Measurements from ENCODE around the gene SRP54.
"Not testable (repeated sequence)": the region's sequence is repeated elsewhere in the genome, so short reads cannot be mapped to it uniquely, and the experiment has no call there.

The SRP54 gene

DNA sequence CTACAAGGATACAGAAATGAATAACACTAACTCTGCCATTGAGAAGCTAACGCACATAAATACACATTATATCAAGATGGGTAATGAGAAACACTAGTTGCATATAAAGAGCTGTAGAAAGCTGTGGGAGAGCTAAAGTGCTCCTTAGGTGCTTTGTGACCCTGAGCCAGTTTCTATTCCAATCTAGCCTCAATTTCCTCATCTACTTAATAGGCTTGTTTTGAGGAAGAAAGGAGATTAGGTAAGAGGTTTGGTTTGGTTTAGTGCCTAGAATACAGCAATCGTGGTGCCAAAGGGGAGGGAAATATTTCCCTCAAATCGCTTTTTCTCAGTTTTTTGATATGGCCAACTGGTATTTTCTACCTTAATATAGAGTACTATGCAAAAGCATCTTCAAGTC is 994 bp downstream of the SRP54 start:
- no peak for DNase-seq (ENCODE audit: low spot score)

DNA sequence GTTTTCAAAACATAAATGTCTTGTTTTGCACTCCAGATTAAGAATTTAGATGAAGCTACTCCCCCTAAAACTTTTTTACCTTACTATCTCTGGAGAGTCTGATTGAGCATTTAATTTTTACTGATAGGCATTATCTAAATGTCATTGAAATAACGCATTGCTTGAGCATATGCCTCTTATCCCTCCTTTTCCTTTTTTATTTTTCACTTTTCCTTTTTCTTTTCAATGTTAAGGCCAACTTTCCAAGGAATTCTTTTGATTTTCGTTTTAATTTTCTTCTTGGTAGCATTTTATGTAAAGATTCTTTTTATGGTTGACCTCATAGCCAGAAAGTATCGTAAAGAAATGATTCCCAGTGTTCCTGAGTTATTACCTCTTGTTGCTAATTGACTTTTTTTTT is 2.9 kb downstream of the SRP54 start:
- DNase-seq (ENCODE audit: low spot score), result no peak

DNA sequence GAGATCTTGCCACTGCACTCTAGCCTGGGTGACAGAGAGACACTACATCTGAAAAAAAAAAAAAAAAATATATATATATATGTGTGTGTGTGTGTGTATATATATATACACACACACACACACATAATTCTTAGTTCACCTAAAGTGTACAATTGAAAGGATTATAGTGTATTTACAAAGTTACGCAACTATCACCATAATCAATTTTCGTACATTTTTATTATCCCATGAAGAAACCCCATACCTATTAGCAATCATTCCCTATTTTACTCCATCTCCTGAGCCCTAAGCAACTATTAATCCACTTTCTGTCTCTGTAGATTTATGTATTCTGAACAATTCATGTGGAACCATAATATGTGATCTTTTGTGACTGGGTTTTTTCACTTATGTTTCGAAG is 4.4 kb downstream of the SRP54 start:
- no peak for DNase-seq (ENCODE audit: low spot score)

DNA sequence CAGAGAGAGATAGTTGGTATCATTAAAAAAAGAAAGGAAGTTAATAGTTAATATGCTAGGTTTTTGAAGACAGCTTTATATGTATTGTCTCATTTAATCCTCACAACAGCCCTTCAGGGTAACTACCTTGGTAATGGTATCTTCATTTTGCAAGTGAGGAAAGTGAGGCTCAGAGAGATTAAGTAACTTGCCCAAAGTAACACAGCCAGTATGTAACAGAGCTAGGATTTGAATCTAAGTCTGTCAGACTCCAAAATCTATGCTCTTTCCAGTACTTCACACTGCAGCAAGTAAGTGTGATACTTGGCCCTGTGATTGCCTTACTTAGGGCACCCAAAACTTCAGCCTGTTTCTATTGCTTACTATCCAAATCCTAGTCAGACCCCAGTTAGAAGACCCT is 7.0 kb downstream of the SRP54 start:
- DNase-seq (ENCODE audit: low spot score), result no peak

DNA sequence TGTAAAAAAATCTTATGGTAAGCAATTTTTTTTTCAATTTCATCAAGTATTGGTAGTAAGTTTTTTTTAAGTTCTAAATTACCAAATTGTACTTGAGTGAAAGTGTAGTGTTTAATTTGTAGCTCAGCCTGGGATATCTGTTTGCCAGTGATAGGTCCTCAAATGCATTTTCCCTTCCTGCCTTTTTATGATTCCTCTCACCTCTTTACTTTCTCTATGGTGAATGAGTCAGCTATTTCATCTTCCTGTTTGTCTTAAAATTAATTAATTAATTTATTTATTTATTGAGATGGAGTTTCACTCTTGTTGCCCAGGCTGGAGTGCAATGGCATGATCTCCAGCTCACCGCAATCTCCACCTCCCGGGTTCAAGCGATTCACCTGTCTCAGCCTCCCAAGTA is 10.6 kb downstream of the SRP54 start:
- DNase-seq (ENCODE audit: low spot score), result no peak

DNA sequence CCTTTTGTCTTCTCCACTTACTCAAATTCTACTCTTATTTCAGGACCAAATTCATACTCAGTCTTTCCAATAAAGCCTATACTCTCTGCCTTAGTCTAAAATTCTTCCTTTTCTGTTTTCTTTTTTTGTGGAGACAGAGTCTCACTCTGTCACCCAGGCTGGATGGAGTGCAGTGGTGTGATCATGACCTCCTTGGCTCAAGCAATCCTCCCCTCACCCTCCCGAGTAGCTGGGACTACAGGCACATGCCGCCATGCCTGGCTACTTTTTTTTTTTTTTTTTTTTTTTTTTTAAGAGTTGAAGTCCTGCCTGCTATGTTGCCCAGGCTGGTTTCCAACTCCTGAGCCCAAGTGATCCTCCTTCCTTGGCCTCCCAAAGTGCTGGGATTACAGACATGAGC is 11.9 kb downstream of the SRP54 start:
- no peak for DNase-seq (ENCODE audit: low spot score)

DNA sequence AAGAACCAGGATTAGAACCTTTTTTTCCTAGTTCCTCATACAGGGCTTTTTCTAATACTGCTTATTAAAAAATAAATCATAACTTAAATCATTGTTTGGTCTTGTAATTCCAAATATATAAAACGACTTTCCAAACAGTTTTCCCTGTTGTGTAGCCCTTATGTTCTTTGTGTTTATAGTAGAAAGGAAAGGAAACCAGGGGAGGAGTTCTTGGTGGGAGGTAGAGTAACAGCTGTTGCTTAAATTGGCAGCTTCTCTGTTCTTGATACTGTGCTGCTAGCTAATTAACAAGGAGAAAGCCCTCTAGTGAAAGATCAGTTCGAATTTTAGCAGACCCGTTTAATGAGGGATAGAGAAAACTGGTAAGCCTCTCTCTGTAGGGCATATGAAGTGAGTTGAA is 15.0 kb downstream of the SRP54 start:
- no peak for DNase-seq (ENCODE audit: low spot score)

DNA sequence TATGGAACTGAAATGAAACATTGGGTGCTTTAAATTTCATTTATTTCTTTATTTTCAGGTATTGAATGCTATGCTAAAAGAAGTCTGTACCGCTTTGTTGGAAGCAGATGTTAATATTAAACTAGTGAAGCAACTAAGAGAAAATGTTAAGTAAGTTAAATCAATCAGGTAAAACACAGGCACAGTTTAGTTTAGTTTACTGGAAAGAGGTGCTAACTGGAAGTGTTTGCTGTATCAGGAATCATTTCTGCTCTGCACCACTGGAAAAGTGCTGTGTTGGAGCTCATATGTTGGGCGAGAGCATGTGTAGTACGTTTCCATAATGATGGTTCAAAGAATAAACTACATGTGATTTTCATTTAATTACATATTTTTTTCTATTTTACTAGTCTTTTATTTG is 16.7 kb downstream of the SRP54 start:
- DNase-seq (ENCODE audit: low spot score), result no peak

DNA sequence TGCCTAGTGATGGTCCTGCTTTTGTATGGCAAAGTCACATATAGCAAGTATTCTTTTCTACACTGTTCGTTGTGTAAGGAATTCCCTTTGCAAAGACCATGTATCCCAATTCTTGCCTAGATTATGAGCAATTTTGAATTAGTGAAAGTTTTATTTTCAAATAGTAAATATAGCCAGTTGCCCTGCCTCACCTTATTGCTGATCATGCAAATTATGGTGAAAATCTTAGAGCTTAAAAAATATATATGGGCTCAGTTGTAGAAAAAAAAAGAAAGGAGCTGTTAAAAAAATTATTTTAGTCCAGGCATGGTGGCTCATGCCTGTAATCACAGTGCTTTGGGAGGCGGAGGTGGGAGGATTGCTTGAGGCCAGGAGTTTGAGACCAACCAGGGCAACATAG is 18.8 kb downstream of the SRP54 start:
- no peak for DNase-seq (ENCODE audit: low spot score)

DNA sequence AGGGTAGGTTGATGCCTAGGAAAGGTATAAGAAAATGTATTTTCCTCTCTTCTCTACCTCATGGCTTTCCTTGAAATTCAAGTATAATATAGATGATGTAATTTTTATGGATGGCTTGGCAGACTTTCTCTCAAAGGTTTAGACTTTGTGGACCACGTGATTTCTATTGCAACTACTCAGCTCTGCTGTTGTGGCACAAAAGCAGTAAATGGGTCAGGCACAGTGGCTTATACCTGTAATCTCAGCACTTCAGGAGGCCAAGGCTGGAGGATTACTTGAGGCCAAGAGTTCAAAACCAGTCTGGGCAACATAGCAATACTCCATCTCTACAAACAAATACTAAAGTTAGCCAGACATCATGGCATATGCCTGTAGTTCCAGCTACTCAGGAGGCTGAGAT is 22.0 kb downstream of the SRP54 start:
- DNase-seq (ENCODE audit: low spot score), result no peak

DNA sequence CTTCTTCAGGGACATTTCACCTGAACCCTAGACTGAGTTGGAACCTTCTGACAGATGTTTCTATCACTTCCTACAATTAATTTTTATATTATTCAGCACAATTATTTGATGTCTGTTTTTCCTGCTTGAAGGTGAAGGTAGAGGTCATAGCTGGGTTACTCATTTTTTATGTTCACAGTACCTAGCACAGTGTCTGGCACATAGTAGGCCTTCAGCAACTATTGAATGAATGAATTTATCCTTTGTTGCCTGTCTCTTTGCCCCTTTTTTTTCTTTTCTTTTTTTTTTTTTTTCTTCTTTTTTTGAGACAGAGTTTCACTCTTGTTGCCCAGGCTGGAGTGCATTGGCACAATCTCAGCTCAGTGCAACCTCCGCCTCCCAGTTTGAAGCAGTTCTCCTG is 33.8 kb downstream of the SRP54 start:
- no peak for DNase-seq (ENCODE audit: low spot score)

DNA sequence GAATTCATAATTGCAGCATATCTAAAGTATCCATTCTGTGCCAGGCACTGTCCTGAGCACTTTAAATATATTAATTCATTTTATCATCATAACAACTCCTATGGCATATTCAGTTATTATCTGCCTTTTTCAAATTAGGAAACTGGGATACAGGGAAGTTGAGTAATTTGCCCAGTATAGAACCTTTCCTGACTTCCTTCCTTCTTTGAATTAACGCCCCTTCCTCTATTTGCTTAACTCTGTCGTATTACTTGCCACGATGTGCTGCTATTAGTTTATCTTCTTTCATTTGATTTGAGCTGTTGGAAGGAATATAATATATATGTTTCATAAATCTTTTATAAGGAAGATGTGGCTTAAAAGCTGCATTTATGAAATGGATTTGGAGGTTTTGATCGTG is 37.9 kb downstream of the SRP54 start:
- no peak for DNase-seq (ENCODE audit: low spot score)

DNA sequence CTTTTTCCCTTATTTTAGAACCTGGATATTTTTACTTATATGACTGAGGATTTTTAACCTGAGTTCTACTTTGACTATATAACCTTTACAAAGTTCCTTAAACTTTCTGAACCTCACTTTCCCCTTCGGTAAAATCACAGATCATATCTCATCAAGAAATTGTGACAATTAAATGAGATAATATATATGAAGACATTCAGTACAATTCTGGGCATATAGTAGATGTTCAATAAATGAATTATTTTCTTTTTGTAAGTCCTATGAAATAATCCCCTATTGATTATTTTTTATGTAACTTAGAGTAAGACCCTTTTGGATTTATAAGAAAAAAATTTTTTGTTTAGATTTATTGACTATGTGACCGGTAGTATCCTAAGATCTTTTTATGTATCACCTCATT is 45.6 kb downstream of the SRP54 start:
- DNase-seq (ENCODE audit: low spot score), result no peak

DNA sequence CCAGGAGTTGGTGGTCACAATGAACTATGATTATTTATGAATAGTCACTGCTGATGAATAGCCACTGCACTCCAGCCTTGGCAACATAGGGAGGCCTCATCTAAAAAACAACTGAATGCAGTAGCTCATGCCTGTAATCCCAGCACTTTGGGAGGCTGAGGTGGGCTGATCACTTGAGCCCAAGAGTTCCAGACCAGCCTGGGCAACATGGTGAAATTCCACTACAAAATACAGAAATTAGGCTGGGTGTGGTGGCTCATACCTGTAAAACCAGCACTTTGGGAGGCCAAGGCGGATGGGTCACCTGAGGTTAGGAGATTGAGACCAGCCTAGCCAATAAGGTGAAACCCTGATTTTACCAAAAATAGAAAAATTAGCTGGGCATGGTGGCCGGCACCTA is 49.8 kb downstream of the SRP54 start:
- no peak for DNase-seq (ENCODE audit: low spot score)

DNA sequence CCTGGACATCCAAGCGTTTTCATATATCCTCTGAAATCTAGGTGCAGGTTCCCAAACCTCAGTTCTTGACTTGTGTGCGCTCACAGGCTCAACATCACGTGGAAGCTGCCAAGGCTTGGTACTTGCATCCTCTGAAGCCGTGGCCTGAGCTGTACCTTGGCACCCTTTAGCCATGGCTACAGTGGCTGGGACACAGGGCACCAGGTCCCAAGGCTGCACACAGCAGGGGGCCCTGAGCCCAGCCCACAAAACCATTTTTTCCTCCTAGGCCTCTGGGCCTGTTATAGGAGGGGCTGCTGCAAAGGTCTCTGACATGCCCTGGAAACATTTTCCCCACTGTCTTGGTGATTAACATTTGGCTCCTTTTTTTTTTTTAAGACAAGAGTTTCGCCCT is 51.6 kb downstream of the SRP54 start:
- no peak for DNase-seq (ENCODE audit: low spot score)

DNA sequence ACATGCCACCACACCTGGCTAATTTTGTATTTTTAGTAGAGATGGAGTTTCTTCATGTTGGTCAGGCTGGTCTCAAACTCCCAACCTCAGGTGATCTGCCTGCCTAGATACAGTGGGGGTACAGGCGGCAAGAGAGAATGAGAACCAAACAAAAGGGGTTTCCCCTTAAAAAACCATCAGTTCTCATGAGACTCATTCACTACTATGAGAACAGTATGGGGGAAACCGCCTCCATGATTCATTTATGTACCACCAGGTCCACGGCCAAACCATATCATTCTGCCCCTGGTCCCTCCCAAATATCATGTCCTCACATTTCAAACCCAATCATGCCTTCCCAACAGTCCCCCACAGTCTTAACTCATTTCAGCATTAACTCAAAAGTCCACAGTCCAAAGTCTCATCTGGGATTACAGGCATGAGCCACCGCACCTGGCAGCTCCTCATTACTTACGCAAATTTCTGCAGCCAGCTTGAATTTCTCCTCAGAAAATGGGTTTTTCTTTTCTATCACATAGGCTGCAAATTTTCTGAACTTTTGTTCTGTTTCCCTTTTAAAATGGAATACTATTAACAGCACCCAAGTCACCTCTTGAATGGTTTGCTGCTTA is 52.3 kb downstream of the SRP54 start:
- DNase-seq (ENCODE audit: low spot score), result not testable (repeated sequence)

DNA sequence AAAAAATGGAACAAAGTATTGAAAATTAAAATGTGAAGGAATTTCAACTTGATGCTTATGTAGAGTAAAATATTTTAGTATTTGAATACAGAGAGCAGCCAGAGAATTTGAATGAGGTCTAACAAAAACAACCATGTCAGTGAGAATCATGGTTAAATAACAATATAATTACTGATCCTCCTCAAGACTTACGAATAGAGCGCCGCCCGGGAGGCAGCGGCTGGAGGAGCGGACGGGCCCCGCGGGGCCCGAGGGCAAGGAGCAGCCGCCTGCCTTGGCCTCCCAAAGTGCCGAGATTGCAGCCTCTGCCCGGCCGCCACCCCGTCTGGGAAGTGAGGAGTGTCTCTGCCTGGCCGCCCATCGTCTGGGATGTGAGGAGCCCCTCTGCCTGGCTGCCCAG is 55.5 kb downstream of the SRP54 start:
- not testable (repeated sequence) for DNase-seq (ENCODE audit: low spot score)

DNA sequence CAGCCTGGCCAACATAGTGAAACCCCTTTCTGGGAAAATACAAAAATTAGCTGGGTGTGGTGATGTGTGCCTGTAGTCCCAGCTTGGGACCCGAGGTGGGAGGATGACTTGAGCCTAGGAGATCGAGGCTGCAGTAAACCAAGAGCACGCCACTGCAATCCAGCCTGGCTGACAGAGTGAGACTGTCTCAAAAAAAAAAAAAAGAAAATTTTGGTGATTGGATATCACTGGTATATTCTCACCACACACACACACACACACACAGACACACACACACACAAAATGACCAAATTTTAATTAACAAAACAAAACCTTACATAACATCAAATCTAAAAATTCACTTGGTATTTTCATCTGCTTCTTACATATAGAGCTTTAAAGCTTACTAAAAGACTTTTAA is 59.8 kb downstream of the SRP54 start:
- no peak for DNase-seq (ENCODE audit: low spot score)

DNA sequence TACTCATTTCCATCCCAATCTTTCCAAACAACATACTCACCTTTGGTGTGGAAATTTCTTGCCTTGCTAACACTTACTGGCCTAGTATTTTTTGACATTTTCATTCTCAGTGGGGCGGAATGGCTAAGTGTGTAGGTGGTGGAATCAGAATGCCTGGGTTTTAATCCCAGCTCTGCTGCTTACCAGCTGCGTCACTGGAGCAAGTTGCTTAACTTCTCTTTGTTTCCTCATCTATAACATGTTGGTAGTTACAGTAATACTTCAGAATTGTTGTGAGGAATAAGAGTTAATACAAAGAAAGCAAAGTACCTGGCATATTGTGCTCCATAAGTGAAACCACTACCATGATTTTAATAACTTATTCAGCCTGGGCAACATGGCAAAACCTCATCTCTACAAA is 60.3 kb downstream of the SRP54 start:
- DNase-seq (ENCODE audit: low spot score), result no peak

DNA sequence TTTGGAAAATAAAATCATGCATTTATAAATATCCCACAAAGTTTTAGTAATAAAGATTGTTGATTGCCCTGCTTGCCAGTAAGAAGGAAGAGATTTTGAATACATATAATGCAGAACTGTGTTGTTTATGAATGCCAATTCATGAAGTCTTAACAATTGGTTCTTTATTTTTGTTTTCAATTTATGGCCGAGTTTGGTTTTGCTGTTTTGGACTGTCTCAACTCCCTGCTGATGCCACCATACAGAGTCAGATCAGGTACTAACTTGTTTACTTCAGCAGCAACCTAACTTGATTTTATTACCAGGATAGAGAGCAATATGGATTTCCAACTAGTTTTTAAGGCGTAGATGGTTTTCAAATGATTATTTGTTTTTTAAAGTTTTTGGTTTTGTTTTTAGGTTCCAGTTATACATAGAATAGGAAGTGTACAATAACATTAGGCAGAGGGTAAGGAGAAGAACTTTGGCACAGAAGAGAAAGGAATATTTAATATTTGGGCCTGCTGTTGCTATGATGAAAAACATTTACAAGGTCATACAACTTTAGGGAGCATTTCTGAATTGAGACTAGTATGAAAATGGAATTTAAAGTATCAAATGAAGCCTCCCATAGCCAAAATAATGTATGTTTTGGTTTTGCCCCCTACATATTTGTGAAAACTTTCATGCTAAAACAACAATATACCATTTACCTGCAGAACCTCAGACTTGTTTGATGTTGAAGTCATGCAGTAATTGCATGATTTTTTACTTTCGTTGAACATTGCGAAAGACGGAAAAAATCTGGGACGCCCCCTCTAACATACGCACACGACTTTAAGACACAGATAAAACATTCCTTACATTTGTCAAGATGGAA is 62.4 kb downstream of the SRP54 start:
- peak; percentile 57 for DNase-seq (ENCODE audit: low spot score)

DNA sequence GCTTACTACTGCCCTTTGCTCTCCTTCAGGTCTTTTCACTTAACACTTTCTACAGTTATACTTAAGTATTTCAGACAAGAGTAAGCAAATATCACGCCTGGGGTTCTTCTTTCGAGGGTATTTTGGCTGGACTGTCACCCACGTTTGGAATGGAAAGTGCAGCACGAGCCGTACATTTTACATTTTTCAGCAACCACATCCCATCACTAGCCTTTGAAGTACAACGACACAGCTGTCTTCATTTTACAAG is 62.9 kb downstream of the SRP54 start:
- DNase-seq (ENCODE audit: low spot score), result no peak

DNA sequence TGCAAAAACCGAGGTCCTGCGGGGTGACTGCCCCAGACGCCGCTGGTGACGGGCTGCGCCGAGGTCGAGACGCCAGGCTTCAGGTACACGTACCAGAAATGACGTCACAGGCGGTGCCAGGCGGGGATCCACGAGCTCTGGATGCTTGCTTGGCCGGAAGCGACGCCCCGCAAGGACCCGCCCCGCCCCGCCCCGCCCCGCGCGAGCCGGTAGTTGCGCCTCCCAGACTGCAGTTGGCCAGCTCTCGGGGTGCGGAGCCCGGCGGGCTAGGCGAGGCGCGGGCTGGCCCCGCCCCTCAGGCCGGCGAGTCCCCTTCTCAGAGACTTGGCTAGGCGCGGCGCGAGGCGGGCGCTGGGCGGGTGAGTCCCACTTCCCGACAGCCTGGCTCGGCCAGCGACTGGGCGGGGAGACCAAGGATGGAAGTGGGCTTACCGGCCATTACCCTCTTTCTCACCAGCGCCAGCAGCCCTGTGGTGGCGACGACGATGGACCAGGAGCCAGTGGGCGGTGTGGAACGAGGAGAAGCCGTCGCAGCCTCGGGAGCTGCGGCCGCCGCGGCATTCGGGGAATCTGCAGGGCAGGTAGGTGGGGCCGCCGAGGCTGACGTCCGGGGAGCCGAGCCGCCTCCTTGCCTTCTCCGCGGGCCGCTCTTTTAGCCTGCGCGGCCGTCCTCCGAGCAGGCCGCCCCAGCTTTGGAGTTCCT is 63.4 kb downstream of the SRP54 start, which contains the start of gene FAM177A1:
FAM177A1 (plus strand) TSS at position 225 of the 703 bp plus-strand sequence; CDS start at position 417, 192 bp downstream.
- peak; percentile 97 for DNase-seq (ENCODE audit: low spot score)

DNA sequence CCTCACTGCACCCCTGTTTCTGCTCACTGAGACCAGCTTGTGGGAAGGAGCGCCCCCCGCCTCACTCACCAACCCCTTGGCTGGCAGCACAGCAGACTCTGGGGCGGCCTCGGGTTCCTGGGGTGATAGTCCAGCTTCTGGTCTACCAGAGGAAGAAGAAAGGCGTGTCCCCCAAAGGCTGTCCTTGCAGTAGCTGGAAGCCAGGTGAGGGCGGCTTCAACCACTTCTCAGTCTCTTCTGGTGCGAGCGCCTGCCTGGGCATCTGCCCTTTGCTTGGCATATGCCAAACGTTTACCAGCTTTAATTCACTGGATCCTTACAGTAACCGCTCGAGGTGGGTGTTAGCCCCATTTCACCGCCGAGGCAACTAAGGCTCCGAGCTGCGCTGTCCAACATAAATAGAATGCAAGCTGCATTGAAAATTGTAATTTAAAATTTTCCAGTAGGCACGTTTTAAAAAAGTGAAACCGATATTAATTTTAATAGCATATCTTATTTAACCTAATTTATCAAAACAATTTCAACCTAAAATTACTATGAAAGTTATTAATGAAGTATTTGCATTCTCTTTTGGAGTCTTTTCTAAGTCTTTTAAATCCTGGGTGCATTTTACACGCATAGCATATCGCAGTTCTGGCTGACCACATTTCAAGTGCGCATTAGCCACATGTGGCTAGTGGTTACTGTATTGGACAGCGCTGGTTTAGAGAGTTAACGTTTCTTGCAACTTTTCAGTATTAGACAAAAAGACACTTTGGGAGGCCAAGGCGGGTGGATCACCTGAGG is 64.2 kb downstream of the SRP54 start:
- no peak for DNase-seq (ENCODE audit: low spot score)

Data from putamen (tissue), 1 donor.